Measurements from ENCODE around the gene IGF2BP2.

Gene IGF2BP2

DNA sequence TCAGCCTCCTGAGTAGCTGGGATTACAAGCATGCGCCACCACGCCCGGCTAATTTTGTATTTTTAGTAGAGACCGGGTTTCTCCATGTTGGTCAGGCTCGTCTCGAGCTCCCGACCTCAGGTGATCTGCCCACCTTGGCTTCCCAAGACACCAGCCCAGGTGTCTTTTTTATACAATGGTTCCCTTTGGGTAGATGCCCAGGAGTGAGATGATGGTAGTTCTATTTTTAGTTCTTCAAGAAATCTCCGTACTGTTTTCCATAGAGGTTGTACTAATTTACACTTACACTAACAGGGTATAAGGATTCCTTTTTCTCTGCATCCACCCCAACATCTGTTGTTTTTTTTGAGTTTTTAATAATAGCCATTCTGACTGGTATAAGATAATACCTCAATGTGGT, 94.3 kb downstream of the IGF2BP2 start:
- DNase-seq, result no peak

DNA sequence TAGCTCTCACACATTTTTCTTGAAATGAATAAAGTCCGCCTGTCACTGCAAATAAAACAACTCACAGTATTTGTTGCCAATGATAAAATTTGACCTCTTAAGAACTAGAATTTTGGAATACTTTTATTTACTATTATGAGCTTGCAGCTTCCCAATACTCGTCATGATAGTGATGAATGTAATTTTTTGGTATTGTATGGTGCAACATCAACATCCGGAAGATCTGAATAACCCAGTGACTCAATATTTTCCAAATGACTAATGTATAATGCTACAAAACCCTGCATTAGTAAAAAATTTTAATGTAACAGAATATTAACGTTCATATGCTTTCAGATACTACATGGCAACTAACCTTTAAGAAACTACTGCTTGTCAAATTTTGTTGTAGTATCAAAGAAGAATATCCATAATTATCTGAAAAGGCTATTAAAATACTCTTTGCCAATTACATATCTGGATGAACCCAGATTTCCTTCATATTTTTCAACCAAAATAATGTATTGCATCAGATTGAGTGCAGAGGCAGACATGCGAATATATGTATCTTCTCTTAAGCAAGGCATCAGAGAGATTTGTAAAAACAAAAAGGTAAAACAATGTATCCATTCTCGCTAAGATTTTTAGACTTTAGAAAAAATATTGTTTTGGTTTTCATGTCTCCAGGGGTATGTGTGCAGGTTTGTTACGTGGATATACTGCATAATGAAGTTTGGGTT, 95.3 kb downstream of the IGF2BP2 start:
- DNase-seq, result no peak

DNA sequence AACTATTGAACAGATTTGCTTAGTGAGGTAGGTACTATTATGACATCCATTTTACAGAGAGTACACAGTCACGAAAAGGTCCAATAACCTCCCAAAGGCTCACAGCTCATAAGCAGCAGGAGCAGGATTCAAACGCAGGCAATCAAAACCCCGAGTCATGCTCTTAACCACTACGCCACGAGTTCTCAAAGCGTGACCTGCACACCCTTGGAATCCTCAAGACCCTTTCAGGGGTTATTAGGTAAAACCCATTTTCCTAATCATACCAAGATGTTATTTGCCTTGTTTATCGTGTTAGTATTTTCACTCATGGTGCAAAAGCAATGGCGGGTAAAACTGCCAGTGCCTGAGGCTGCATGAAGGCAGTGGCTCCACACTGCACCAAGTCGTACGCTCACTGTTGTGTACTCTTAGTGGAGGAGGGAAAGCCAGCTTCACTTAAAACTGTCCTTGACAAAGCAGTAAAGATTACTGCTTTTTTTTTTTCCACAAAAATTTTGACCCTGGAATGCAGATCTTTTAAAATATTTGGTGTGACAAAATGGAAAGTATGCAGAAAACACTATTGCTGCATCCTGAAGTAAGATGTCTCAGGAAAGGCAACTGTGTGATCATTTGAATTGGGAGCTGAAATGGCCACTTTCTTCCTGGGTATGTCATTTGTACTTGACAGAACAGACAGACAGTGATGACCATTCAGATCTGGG, 96.1 kb downstream of the IGF2BP2 start:
- no peak for DNase-seq

DNA sequence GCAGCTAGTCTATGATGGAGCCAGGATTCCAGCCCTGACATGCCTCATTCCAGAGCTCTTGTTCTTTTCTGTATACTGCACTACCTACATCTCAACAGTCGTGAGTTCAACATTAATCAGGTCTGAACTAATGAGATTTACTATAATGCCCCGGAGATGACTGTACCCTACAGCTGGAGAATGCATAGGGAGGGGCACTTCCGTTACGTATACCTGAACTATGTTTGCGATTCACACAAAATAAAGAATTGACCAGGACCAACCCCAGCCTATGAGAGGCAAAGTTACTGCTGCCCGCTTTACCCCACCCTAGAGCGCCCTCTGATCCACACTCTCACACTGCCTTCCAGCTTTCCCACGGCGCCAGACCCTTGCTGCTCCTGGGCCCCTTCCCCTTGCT, 97.0 kb downstream of the IGF2BP2 start:
- no peak for DNase-seq

GRCh38 chr3:185726254-185726967, 98.4 kb downstream of the IGF2BP2 start:
- no peak for DNase-seq

- DNase-seq, result no peak
Observed at GRCh38 chr3:185724761-185725160, 100.1 kb downstream of the IGF2BP2 start.

DNA sequence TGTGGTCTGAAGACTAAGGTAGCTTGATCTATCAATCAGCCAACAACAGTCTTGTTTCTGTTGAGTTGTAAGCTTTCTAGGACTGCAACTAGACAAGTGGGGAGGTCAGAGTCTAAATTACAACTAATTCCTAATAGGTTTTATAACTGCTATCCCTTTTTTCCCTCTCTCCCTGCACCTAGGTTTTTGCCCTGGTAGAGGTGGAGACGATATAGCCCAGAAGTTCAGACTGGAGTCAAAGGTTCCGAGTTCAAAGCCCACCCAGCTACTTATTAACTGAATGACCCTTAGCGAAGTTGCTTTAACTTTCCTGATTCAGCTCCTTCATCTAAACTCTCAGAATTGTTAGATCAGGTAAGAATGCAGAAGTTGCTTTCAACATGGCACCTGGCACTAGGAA, 100.6 kb downstream of the IGF2BP2 start:
- DNase-seq, result no peak

DNA sequence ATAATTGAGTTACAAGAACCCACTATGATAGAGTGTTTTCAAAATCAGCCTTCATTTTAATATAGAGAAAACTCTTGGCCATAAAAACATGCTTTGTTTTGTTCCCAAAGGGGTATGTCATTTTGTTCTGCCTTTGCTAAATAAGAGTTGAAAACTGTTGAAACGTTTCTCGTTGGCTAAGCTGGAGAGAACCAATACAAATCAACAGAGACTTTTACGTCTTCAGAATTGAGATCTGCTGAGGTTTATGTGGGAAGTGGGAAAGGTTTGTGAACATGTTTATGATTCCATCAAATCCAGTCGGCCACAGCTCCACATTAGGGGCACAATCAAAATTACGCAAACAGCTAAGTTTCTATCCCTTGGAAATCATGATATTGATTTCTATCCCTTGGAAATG, 102.0 kb downstream of the IGF2BP2 start:
- DNase-seq, result no peak

- DNase-seq, result no peak
Observed at GRCh38 chr3:185721970-185722369, 102.9 kb downstream of the IGF2BP2 start.

DNA sequence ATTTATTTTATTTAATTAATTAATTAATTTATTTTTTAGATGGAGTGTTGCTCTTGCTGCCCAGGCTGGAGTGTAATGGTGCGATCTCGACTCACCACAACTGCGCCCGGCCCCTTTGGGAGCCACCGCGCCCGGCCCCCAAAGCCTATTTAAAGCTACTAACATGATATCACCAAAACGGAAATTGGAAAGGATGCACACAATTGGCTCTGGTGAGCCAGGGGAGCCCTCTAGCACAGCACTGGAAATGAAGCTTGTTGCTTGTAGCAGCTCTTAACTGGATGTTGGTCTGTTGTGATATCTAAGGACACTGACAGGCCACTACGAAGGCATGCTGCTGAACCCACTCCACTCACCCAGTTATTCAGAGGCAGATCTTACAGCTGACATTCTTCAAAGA, 104.5 kb downstream of the IGF2BP2 start:
- no peak for DNase-seq

- DNase-seq, result no peak
Observed at GRCh38 chr3:185718736-185719593, 105.9 kb downstream of the IGF2BP2 start.

DNA sequence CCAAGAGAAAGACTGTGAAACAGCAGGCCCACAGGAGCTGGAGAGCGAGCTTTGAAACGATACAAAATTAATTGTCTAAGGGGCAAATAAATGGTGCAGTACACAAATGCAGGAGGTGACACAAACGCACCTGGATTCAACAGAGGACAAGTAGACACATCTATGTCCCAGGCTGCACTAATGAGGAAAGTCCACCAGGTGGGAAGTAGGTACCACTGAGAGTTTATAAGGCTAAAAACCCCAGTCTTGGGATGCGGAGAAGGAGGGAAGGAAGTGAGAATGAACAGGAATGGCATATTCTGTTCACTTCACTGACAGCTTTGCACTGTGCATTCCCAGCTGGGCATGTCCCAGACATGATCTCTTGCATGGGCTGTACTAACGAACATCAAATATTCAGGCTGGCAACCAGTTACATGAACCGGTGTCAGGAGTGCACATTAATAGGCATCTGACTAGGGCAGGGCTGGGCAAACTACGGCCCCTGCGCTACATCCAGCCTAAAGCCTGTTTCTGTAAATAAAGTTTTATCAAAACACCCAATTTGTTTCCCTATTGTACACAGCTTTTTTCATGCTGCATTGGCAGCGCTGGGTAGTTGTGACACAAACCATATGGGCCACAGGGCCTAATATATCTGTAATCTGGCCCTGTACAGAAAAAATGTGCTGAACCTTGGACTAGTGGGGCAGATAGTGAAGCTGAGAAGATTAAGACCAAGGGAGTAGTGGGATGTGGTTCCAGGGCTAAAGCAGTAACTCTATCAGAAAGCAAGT, 107.0 kb downstream of the IGF2BP2 start:
- no peak for DNase-seq

GRCh38 chr3:185717121-185717520, 107.7 kb downstream of the IGF2BP2 start:
- DNase-seq, result no peak

DNA sequence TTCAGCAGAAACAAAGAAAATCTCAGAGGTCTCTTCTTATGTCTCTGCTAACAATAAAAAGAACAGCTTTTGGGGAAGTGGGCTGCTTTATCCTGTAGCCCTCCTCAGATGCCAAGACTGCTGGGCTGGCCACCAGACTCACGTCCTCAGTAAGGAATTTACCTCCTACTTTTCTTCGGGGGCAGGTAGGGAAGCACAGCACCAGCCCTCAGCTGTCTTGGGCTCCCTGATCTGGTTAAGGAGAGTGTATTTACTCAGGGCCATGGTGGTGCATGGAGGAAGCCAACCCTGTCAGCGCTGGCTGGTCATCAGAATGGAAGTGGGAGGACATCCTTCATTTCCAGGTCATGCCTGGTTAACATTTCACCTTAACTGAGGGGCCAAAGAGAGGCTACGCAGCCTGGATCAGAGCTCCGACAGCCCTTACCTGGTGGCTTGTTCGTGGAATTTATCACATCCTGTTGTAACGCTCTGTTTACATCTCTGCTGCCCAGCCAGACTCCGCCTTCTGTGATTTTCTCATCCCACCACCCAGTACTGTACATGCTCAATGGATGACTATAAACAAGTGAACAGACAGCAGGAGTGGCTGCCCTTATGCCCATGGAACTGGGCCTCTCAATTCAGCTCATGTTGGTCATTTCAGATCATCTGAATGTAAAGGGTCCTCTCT, 108.3 kb downstream of the IGF2BP2 start:
- DNase-seq, result no peak

DNA sequence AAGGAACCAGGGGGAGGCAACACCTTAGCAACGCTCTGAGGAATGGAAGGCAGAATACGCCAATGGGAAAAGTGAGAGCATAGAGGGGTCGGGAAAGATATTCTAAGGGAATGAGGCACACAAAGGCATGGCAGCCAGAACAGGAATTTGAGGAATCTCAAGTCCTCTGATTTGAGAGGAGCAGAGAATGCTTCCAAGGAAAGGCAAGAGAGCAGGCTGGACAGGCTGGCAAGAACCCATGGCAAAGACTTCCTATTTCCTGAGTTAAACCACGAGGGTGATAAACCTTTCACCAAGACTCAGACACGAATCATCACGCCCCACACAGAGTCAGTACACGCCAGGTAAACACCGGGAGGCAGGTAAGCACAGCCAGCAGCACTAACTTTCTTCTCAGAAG, 109.8 kb downstream of the IGF2BP2 start:
- no peak for DNase-seq

GRCh38 chr3:185714085-185714484, 110.8 kb downstream of the IGF2BP2 start:
- no peak for DNase-seq

GRCh38 chr3:185713015-185713414, 111.8 kb downstream of the IGF2BP2 start:
- no peak for DNase-seq

- no peak for DNase-seq
Observed at GRCh38 chr3:185712337-185712736, 112.5 kb downstream of the IGF2BP2 start.

DNA sequence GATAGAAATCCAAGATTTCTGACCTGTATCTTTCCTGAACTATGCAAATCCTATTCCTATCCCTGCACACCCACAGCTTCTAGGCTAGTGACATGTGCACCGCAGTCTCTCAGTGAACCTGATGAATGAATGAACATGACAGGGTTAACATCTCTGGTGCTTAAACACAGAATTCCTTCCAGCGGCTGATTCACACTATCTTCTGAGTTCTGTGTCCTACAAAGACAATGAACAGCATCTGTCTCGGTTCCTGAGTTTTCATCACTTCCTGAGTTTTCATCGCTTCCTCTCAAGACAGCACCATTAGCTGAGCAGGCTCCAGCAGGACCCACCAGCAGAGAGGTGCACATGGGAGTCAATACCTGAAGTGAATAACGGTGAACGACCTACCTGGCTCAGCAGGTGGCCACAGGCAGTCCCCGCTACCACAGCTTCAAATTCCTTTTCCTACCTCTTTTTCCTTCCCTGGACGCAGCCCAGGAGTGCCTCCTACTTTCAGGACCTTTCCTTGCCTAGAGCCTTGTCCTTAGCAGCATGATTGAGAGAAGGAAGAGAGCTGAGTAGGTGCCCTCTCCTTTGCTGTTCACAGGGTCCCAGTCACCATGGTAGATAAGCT, 113.5 kb downstream of the IGF2BP2 start:
- no peak for DNase-seq

- DNase-seq, result no peak
Observed at GRCh38 chr3:185709251-185709955, 115.4 kb downstream of the IGF2BP2 start.

- no peak for DNase-seq
Observed at GRCh38 chr3:185708392-185708791, 116.5 kb downstream of the IGF2BP2 start.

All from RPMI8226 (cell line).